IMR-90 (cell line): ENCODE results near the gene CDH16.

Source experiments
- CEBPB ChIP-seq: IDR thresholded peaks from 2 replicates; pipeline ENCODE4 v1.6.1; 2012; ENCODE audit warnings: low read depth, low read length, improper control_type of control experiment
- CHD1 ChIP-seq: IDR thresholded peaks from 2 replicates; pipeline ENCODE4 v1.6.1; 2012; ENCODE audit warnings: low read depth, low read length, improper control_type of control experiment
- RAD21 ChIP-seq: IDR thresholded peaks from 2 replicates; pipeline ENCODE4 v1.6.1; 2012; ENCODE audit warnings: low read length, improper control_type of control experiment
- RFX5 ChIP-seq: IDR thresholded peaks from 2 replicates; pipeline ENCODE4 v1.8.0; 2012; ENCODE audit warnings: low read depth, mild to moderate bottlenecking, low read length, moderate library complexity
- SMC3 ChIP-seq: fragments of 150-350 bp; IDR thresholded peaks from 2 replicates; pipeline ENCODE4 v1.6.1; 2016; ENCODE audit warnings: low read depth, mild to moderate bottlenecking, antibody characterized with exemption, low read length, moderate library complexity
- TF ChIP-seq, protein P1 (sequence below): fragments of 150-350 bp; IDR thresholded peaks from 2 replicates; pipeline ENCODE4 v1.6.1; 2017; ENCODE audit warnings: mild to moderate bottlenecking, antibody characterized with exemption, low read length, low read depth
- TF ChIP-seq, protein P2 (sequence below): conservative IDR thresholded peaks from 2 replicates; pipeline ENCODE4 v1.5.1; 2012; ENCODE audit warnings: mild to moderate bottlenecking, low read depth, low read length, improper control_type of control experiment

DNA sequence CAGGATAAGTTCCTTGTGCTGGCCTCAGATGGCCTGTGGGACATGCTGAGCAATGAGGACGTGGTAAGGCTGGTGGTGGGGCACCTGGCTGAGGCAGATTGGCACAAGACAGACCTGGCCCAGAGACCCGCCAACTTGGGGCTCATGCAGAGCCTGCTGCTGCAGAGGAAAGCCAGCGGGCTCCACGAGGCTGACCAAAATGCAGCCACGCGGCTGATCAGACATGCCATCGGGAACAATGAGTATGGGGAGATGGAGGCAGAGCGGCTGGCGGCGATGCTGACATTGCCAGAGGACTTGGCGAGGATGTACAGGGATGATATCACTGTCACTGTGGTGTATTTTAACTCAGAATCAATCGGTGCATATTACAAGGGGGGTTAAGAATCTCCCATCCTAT lies 33.2 kb downstream of the CDH16 start:
- TF ChIP-seq, protein P1, sequence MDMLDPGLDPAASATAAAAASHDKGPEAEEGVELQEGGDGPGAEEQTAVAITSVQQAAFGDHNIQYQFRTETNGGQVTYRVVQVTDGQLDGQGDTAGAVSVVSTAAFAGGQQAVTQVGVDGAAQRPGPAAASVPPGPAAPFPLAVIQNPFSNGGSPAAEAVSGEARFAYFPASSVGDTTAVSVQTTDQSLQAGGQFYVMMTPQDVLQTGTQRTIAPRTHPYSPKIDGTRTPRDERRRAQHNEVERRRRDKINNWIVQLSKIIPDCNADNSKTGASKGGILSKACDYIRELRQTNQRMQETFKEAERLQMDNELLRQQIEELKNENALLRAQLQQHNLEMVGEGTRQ: no peak
- TF ChIP-seq, protein P2, sequence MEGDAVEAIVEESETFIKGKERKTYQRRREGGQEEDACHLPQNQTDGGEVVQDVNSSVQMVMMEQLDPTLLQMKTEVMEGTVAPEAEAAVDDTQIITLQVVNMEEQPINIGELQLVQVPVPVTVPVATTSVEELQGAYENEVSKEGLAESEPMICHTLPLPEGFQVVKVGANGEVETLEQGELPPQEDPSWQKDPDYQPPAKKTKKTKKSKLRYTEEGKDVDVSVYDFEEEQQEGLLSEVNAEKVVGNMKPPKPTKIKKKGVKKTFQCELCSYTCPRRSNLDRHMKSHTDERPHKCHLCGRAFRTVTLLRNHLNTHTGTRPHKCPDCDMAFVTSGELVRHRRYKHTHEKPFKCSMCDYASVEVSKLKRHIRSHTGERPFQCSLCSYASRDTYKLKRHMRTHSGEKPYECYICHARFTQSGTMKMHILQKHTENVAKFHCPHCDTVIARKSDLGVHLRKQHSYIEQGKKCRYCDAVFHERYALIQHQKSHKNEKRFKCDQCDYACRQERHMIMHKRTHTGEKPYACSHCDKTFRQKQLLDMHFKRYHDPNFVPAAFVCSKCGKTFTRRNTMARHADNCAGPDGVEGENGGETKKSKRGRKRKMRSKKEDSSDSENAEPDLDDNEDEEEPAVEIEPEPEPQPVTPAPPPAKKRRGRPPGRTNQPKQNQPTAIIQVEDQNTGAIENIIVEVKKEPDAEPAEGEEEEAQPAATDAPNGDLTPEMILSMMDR: no peak
- TF ChIP-seq SMC3: no peak
- TF ChIP-seq CEBPB: no peak
- TF ChIP-seq RAD21: no peak
- no peak for TF ChIP-seq CHD1
- no peak for TF ChIP-seq RFX5
